Naive B cell (primary cell): Measurements from ENCODE around the gene IGSF11. TPM values are rescaled to one million over a fixed set of nuclear protein-coding genes. Genes with fewer than 3 reads are reported as not detected.

Source experiments
- ATAC-seq, 2 donors: fragments of 150-1000 bp; cut with Tn5 transposase; 2 replicates each; pipeline ENCODE4 v1.10.0; 2021; ENCODE audit warnings: low read depth in 2 of 2, mild to moderate bottlenecking in 2 of 2, moderate library complexity in 2 of 2
- DNase-seq: peaks from one replicate; pipeline ENCODE4 v3.0.0; 2022
- H3K27ac Mint-ChIP-seq, 6 donors: one replicate each; pipeline ENCODE4 v1.8.0; 2020 to 2022; ENCODE audit warnings: mild to moderate bottlenecking in 6 of 6, mixed read lengths in 6 of 6, moderate library complexity in 5 of 6, inconsistent platforms in 2 of 6
- H3K27me3 Mint-ChIP-seq, 3 donors: one replicate each; pipeline ENCODE4 v1.8.0; 2021 to 2022; ENCODE audit warnings: mixed read lengths in 3 of 3, mild to moderate bottlenecking in 1 of 3
- H3K36me3 Mint-ChIP-seq, 2 donors: one replicate each; pipeline ENCODE4 v1.8.0; 2020 to 2022; ENCODE audit warnings: mixed read lengths in 2 of 2, inconsistent platforms in 1 of 2, mild to moderate bottlenecking in 1 of 2
- H3K4me1 Mint-ChIP-seq, 3 donors: one replicate each; pipeline ENCODE4 v1.8.0; 2020 to 2022; ENCODE audit warnings: mixed read lengths in 3 of 3, inconsistent platforms in 1 of 3, mild to moderate bottlenecking in 1 of 3, moderate library complexity in 1 of 3
- H3K4me3 Mint-ChIP-seq, 8 donors: one replicate each; pipeline ENCODE4 v1.8.0; 2020 to 2022; ENCODE audit warnings: mild to moderate bottlenecking in 8 of 8, mixed read lengths in 8 of 8, moderate library complexity in 8 of 8, inconsistent platforms in 2 of 8
- H3K9me3 Mint-ChIP-seq, 7 donors: one replicate each; pipeline ENCODE4 v1.8.0; 2020 to 2022; ENCODE audit warnings: mixed read lengths in 7 of 7, mild to moderate bottlenecking in 5 of 7, inconsistent platforms in 2 of 7, moderate library complexity in 1 of 7
- polyA plus RNA-seq, 6 donors: library from polyadenylated mRNA; unstranded; fragments of 300-500 nt; fragmentation: Illumina TruSeq; gene quantifications; one replicate each; pipeline ENCODE4 v1.2.3, GENCODE V29; 2021; ENCODE audit warnings: low read depth in 6 of 6

Gene IGSF11
- polyA plus RNA-seq, 6 donors from 2014 or later: not detected

GRCh38 chr3:119019767-119020518 is 14.7 kb downstream of the IGSF11 start:
- ATAC-seq (no peak), DNase-seq (no peak)
- no peaks in the 10 kb centered on the region for H3K9me3 Mint-ChIP-seq
- H3K27ac Mint-ChIP-seq: peak overlapping the region in 1 of 6 donors; percentile 52
- H3K36me3 Mint-ChIP-seq: no peaks in the 10 kb centered on the region
- H3K4me1 Mint-ChIP-seq: no peaks in the 10 kb centered on the region
- peaks cover 17 to 27% (median 21%) of the 10 kb centered on the region in 3 donors for H3K27me3 Mint-ChIP-seq
- no peak overlapping the region for H3K4me3 Mint-ChIP-seq

GRCh38 chr3:119018690-119019463 is 15.8 kb downstream of the IGSF11 start:
- Mint-ChIP-seq H3K36me3 (no peaks in the 10 kb centered on the region), H3K9me3 (no peaks in the 10 kb centered on the region), H3K4me1 (no peaks in the 10 kb centered on the region), H3K4me3 (no peak overlapping the region), H3K27ac (no peak overlapping the region), H3K27me3 (peaks cover 17 to 27% (median 21%) of the 10 kb centered on the region in 3 donors)
- ATAC-seq (no peak), DNase-seq (no peak)

- Mint-ChIP-seq H3K9me3 (peaks cover 0 to 4% (median 0%) of the 10 kb centered on the region in 7 donors), H3K4me3 (no peak overlapping the region), H3K27me3 (peaks cover 16 to 26% (median 25%) of the 10 kb centered on the region in 3 donors), H3K4me1 (no peaks in the 10 kb centered on the region), H3K36me3 (no peaks in the 10 kb centered on the region), H3K27ac (no peak overlapping the region)
- DNase-seq: no peak
- no peak for ATAC-seq
These were observed 18.7 kb downstream of the IGSF11 start for GRCh38 chr3:119015942-119016341.

- H3K27me3 Mint-ChIP-seq: peaks cover 15 to 24% (median 15%) of the 10 kb centered on the region in 3 donors
- DNase-seq: no peak
- ATAC-seq: no peak
- H3K9me3 Mint-ChIP-seq: peaks cover 0 to 4% (median 0%) of the 10 kb centered on the region in 7 donors
- no peak overlapping the region for H3K27ac Mint-ChIP-seq
- H3K36me3 Mint-ChIP-seq: no peaks in the 10 kb centered on the region
- H3K4me1 Mint-ChIP-seq: no peaks in the 10 kb centered on the region
- H3K4me3 Mint-ChIP-seq: no peak overlapping the region
These were observed 20.7 kb downstream of the IGSF11 start for GRCh38 chr3:119013951-119014350.

- no peak overlapping the region for H3K4me3 Mint-ChIP-seq
- H3K27ac Mint-ChIP-seq: no peak overlapping the region
- DNase-seq (no peak), ATAC-seq (no peak)
- H3K36me3 Mint-ChIP-seq: peaks cover 0 to 8% of the 10 kb centered on the region in 2 donors
- no peaks in the 10 kb centered on the region for H3K4me1 Mint-ChIP-seq
- H3K9me3 Mint-ChIP-seq: peaks cover 0 to 11% (median 4%) of the 10 kb centered on the region in 7 donors
- H3K27me3 Mint-ChIP-seq: peaks cover 23 to 24% (median 23%) of the 10 kb centered on the region in 3 donors
These were observed 23.1 kb downstream of the IGSF11 start for GRCh38 chr3:119011528-119011927.

- DNase-seq (no peak), ATAC-seq (no peak)
- no peaks in the 10 kb centered on the region for H3K27me3 Mint-ChIP-seq
- H3K36me3 Mint-ChIP-seq: no peaks in the 10 kb centered on the region
- H3K4me3 Mint-ChIP-seq: no peak overlapping the region
- H3K4me1 Mint-ChIP-seq: no peaks in the 10 kb centered on the region
- no peak overlapping the region for H3K27ac Mint-ChIP-seq
- H3K9me3 Mint-ChIP-seq: no peaks in the 10 kb centered on the region
These were observed 37.5 kb downstream of the IGSF11 start for GRCh38 chr3:118997190-118997589.

- H3K9me3 Mint-ChIP-seq: no peaks in the 10 kb centered on the region
- no peak for ATAC-seq
- DNase-seq: no peak
- peaks cover 0 to 8% (median 4%) of the 10 kb centered on the region in 3 donors for H3K27me3 Mint-ChIP-seq
- H3K36me3 Mint-ChIP-seq: no peaks in the 10 kb centered on the region
- no peak overlapping the region for H3K4me3 Mint-ChIP-seq
- H3K4me1 Mint-ChIP-seq: no peaks in the 10 kb centered on the region
- no peak overlapping the region for H3K27ac Mint-ChIP-seq
These were observed 42.9 kb downstream of the IGSF11 start for GRCh38 chr3:118991775-118992174.

- H3K4me1 Mint-ChIP-seq: no peaks in the 10 kb centered on the region
- H3K4me3 Mint-ChIP-seq: no peak overlapping the region
- peaks cover 0 to 2% (median 0%) of the 10 kb centered on the region in 7 donors for H3K9me3 Mint-ChIP-seq
- ATAC-seq: no peak
- no peak overlapping the region for H3K27ac Mint-ChIP-seq
- H3K27me3 Mint-ChIP-seq: peaks cover 4 to 9% (median 4%) of the 10 kb centered on the region in 3 donors
- no peak for DNase-seq
- H3K36me3 Mint-ChIP-seq: no peaks in the 10 kb centered on the region
These were observed 43.7 kb downstream of the IGSF11 start for GRCh38 chr3:118990823-118991560.

- Mint-ChIP-seq H3K36me3 (no peaks in the 10 kb centered on the region), H3K27me3 (peaks cover 4 to 16% (median 16%) of the 10 kb centered on the region in 3 donors), H3K4me3 (no peak overlapping the region), H3K4me1 (no peaks in the 10 kb centered on the region), H3K27ac (no peak overlapping the region), H3K9me3 (peaks cover 0 to 4% (median 0%) of the 10 kb centered on the region in 7 donors)
- no peak for ATAC-seq
- DNase-seq: no peak
These were observed 46.2 kb downstream of the IGSF11 start for GRCh38 chr3:118988198-118989130.

GRCh38 chr3:118987477-118987876 is 47.2 kb downstream of the IGSF11 start:
- peaks cover 4 to 16% (median 16%) of the 10 kb centered on the region in 3 donors for H3K27me3 Mint-ChIP-seq
- DNase-seq (no peak), ATAC-seq (no peak)
- no peak overlapping the region for H3K4me3 Mint-ChIP-seq
- no peaks in the 10 kb centered on the region for H3K4me1 Mint-ChIP-seq
- no peak overlapping the region for H3K27ac Mint-ChIP-seq
- H3K36me3 Mint-ChIP-seq: no peaks in the 10 kb centered on the region
- peaks cover 0 to 4% (median 0%) of the 10 kb centered on the region in 7 donors for H3K9me3 Mint-ChIP-seq

- no peaks in the 10 kb centered on the region for H3K4me1 Mint-ChIP-seq
- H3K27me3 Mint-ChIP-seq: peaks cover 4 to 20% (median 16%) of the 10 kb centered on the region in 3 donors
- no peak overlapping the region for H3K4me3 Mint-ChIP-seq
- H3K36me3 Mint-ChIP-seq: no peaks in the 10 kb centered on the region
- no peak for DNase-seq
- peaks cover 0 to 4% (median 0%) of the 10 kb centered on the region in 7 donors for H3K9me3 Mint-ChIP-seq
- no peak overlapping the region for H3K27ac Mint-ChIP-seq
- no peak for ATAC-seq
These were observed 47.9 kb downstream of the IGSF11 start for GRCh38 chr3:118986734-118987133.

- no peaks in the 10 kb centered on the region for H3K4me1 Mint-ChIP-seq
- ATAC-seq (no peak), DNase-seq (no peak)
- no peaks in the 10 kb centered on the region for H3K36me3 Mint-ChIP-seq
- H3K4me3 Mint-ChIP-seq: no peak overlapping the region
- no peak overlapping the region for H3K27ac Mint-ChIP-seq
- H3K9me3 Mint-ChIP-seq: peaks cover 0 to 4% (median 0%) of the 10 kb centered on the region in 7 donors
- peaks cover 4 to 25% (median 16%) of the 10 kb centered on the region in 3 donors for H3K27me3 Mint-ChIP-seq
These were observed 49.9 kb downstream of the IGSF11 start for GRCh38 chr3:118984699-118985098.
